ES-I3 (cell line): ENCODE results near the gene KCNG4.

Experiments used
- H3K36me3 ChIP-seq: 2 replicates; pipeline ENCODE4 v1.6.1; 2013; ENCODE audit warnings: mild to moderate bottlenecking, low read length, control low read depth, moderate library complexity; ENCODE audit not compliant: insufficient read depth
- H3K4me1 ChIP-seq: 2 replicates; pipeline ENCODE4 v1.6.1; 2013; ENCODE audit warnings: mild to moderate bottlenecking, control low read depth, low read length; ENCODE audit not compliant: insufficient read depth
- H3K9ac ChIP-seq: 2 replicates; pipeline ENCODE4 v1.6.1; 2013; ENCODE audit warnings: low read depth, mild to moderate bottlenecking, low read length, moderate library complexity
- H3K9me3 ChIP-seq: 2 replicates; pipeline ENCODE4 v1.6.1; 2013; ENCODE audit warnings: mild to moderate bottlenecking, low read length, moderate library complexity; ENCODE audit not compliant: control insufficient read depth, insufficient read depth

Gene KCNG4

DNA sequence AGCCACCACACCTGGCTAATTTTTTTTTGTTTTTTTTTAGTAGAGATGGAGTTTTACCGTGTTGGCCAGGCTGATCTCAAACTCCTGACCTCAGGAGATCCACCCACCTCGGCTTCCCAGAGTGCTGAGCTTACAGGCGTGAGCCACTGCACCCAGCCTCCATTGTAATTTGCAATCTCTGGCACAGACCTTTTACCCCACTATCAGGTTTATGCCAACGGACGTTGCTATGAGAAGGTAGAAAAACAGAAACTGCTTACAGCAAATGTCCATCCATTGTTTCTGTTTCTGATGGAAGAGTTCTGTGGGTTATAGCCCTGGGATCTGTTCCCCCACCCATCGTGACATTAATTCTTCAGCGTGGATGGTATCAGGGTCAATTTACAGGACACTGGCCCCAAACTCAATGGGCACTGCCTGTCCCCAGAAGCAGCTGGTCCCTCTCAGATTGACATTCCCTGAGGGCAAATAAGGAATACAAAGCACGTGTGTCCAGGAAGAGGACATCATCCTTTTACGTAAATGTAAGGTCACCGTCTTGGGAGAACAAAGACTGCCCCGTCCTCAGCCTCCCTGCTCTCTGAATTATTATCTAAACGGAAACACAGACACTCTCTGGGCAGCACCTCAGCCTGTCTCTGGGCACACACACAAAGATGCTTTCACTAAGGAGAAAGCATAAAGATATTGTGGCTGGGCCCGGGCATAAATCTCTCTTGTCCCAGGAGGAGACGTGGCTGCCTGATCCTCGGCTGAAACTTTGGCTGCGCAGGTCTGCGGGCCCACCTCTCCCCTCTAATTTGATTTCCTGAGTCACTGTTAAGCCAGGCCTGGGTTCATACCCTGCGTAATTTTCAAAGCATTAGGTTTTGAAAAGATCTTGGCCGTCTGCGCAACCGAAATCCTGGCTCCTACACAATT, 5.2 kb downstream of the KCNG4 start:
- no peaks in the 10 kb centered on the region; the same call in 1 of the 2 replicates for H3K4me1 ChIP-seq
- H3K36me3 ChIP-seq, result no peaks in the 10 kb centered on the region
- no peaks in the 10 kb centered on the region for H3K9me3 ChIP-seq
- H3K9ac ChIP-seq, result no peak overlapping the region

DNA sequence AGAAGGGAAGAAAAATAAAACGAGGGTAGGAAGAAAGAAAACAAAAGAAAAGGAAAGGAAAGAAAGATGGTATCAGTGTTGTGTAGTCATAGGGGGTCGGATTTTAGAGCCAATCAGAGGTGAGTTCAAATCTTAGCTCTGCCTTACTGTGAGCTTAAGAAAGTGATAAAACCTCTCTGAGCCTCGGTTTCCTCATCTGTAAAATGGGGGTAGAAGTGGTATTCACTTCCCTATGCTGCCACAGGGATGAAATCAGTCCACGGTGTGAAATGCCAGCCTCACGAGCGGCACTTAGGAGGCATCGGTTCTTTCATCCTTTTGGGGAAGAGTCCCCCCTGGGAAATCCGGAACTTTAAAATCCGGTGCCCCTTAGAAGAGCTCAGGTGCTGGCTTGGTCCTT, 6.1 kb downstream of the KCNG4 start:
- Histone ChIP-seq H3K4me1 (no peaks in the 10 kb centered on the region; the same call in 1 of the 2 replicates), H3K36me3 (no peaks in the 10 kb centered on the region), H3K9ac (no peak overlapping the region), H3K9me3 (no peaks in the 10 kb centered on the region)

DNA sequence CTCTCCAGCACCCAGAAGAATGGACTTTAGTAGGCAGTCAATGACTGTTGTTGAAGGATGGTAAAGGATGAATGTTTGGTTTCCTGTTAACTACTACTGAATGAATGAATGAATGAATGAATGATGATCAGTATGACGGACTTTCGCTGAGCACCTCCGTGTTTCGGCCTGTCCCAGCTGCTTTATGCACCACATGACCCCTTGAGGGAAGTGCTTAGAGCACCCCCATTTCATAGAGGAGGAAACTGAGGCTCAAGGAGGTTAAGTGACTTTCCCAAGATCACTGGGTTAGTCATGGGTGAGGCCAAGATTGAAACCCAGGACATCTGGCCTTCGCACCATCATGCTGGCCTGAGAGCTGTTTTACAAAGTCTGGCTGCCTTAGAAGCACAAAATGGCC, 6.8 kb downstream of the KCNG4 start:
- H3K9me3 ChIP-seq, result no peaks in the 10 kb centered on the region
- H3K9ac ChIP-seq, result no peak overlapping the region
- H3K36me3 ChIP-seq, result no peaks in the 10 kb centered on the region
- H3K4me1 ChIP-seq, result peaks cover 1% of the 10 kb centered on the region; the same call in 1 of the 2 replicates

DNA sequence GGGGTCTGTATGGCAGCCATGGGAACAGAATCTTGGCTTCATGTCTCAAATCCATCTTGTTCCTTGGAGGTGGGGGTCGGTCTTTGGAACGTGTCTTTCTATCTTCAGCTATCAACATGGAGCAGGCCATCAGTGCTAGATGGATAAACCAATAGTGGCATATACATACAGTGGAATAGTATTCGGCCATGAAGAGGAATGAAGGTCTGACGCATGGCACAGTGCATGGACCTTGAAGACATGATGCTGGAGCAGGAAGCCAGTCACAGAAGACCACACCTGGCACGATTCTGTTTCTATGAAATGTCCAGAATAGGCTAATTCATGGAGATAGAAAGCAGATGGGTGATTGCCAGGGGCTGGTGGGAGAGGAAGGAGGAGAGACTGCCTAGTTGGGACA, 7.8 kb downstream of the KCNG4 start:
- Histone ChIP-seq H3K4me1 (peaks cover 6% of the 10 kb centered on the region), H3K36me3 (no peaks in the 10 kb centered on the region), H3K9ac (no peak overlapping the region), H3K9me3 (no peaks in the 10 kb centered on the region)

- H3K36me3 ChIP-seq, result no peaks in the 10 kb centered on the region
- no peak overlapping the region for H3K9ac ChIP-seq
Observed at GRCh38 chr16:84229471-84229870, 10.3 kb downstream of the KCNG4 start.

GRCh38 chr16:84228256-84228838, 11.5 kb downstream of the KCNG4 start:
- Histone ChIP-seq H3K36me3 (no peaks in the 10 kb centered on the region), H3K9ac (no peak overlapping the region), H3K9me3 (no peaks in the 10 kb centered on the region), H3K4me1 (peaks cover 12% of the 10 kb centered on the region)

More at GRCh38 chr16:84229471-84229870, 10.3 kb downstream of the KCNG4 start:
- H3K4me1 ChIP-seq, result peaks cover 12% of the 10 kb centered on the region
- no peaks in the 10 kb centered on the region for H3K9me3 ChIP-seq

GRCh38 chr16:84227548-84227947, 12.3 kb downstream of the KCNG4 start:
- H3K4me1 ChIP-seq, result peaks cover 12% of the 10 kb centered on the region
- no peak overlapping the region for H3K9ac ChIP-seq
- H3K36me3 ChIP-seq, result no peaks in the 10 kb centered on the region

DNA sequence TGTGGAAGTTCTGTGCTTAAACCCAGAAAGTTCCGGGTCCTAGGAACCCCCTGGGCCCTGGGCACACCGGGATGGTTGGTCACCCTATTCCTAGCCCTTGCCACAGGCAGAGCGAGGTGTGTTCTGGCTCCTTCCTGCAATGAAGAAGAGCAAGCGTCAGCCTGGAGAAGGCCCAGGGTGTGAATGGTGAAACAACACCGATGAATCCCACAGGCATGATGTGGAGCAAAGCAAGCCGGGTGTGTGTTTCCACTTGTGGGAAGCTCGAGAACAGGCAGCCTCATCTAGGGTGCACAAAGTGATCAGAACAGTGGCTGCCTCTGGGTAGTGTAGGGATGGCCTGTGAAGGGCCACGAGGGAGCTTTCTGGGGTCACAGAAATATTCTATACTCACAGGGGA, 13.8 kb downstream of the KCNG4 start:
- no peak overlapping the region for H3K9ac ChIP-seq

More at GRCh38 chr16:84227548-84227947, 12.3 kb downstream of the KCNG4 start:
- H3K9me3 ChIP-seq, result no peaks in the 10 kb centered on the region

GRCh38 chr16:84225571-84225970, 14.2 kb downstream of the KCNG4 start:
- Histone ChIP-seq H3K9me3 (no peaks in the 10 kb centered on the region), H3K4me1 (peaks cover 12% of the 10 kb centered on the region), H3K9ac (no peak overlapping the region), H3K36me3 (no peaks in the 10 kb centered on the region)

More for the DNA sequence above, 13.8 kb downstream of the KCNG4 start:
- peaks cover 12% of the 10 kb centered on the region for H3K4me1 ChIP-seq
- no peaks in the 10 kb centered on the region for H3K36me3 ChIP-seq
- no peaks in the 10 kb centered on the region for H3K9me3 ChIP-seq

- Histone ChIP-seq H3K9ac (no peak overlapping the region), H3K4me1 (peaks cover 12% of the 10 kb centered on the region), H3K36me3 (no peaks in the 10 kb centered on the region), H3K9me3 (no peaks in the 10 kb centered on the region)
Observed at GRCh38 chr16:84225126-84225525, 14.7 kb downstream of the KCNG4 start.

DNA sequence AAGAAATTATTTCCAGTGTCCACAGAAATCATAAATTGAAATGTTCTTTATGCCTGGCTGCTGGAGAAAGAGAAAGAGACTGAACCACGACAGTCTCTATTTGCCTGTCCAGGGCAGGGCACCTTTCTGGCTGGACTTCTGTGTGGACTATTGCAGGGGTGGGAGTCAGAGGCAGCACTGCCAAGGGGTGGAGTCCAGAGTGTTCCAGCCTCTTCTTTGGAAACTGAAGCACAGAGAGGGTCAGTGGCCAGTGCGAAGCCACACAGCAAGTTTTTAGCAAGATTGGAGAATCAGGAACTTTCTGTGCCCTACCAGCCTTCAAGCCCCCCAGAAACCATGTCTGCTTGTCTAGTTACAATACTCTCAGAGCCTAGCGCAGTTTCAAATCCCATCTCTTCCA, 15.3 kb downstream of the KCNG4 start:
- H3K36me3 ChIP-seq, result no peaks in the 10 kb centered on the region
- no peak overlapping the region for H3K9ac ChIP-seq
- H3K9me3 ChIP-seq, result no peaks in the 10 kb centered on the region
- H3K4me1 ChIP-seq, result peaks cover 12% of the 10 kb centered on the region

DNA sequence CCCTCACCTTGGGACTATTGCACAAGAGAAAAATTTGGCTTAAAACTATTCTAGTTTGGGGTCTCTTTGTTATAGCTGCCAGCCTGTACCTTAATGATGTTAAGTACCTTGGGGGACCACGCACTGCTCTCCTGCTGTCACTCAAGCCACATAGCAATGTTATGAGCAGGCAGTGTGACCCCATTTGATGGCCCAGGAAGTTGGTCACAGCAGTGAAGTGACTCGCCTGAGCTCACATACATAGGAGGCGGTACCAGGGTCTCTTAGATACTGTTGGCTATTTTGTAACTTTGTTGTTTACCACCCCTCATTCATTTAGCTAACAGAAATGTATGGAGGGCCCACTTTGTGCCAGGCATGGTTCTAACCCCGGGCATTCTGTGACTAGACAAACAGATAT, 16.4 kb downstream of the KCNG4 start:
- H3K9ac ChIP-seq, result no peak overlapping the region
- peaks cover 12% of the 10 kb centered on the region for H3K4me1 ChIP-seq
- no peaks in the 10 kb centered on the region for H3K36me3 ChIP-seq
- H3K9me3 ChIP-seq, result no peaks in the 10 kb centered on the region

DNA sequence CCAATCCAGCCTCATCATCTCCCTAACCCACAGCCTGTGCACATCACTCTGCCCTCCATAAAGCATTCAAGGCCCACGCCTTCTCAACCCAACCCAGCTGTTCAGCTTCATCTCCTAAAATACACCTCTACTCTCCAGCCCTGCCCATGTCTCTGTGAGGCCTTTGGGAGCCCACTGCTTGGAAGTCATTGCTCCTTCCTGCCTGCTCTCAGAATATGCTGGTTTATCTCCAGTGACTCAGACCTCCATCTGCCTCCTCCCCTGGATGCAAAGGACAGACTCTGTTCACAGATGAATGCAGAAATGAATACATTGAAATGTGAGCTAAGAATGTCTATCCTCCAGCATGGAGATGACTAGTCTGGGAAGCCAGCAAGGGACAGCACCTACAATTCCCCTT, 19.0 kb downstream of the KCNG4 start:
- Histone ChIP-seq H3K9me3 (no peaks in the 10 kb centered on the region), H3K9ac (no peak overlapping the region), H3K36me3 (no peaks in the 10 kb centered on the region), H3K4me1 (0 out of 2 replicates have a peak, but pooled peaks cover 3% of the 10 kb centered on the region)

GRCh38 chr16:84218956-84219355, 20.9 kb downstream of the KCNG4 start:
- H3K9ac ChIP-seq, result no peak overlapping the region
- H3K36me3 ChIP-seq, result no peaks in the 10 kb centered on the region
- no peaks in the 10 kb centered on the region for H3K9me3 ChIP-seq
- no peaks in the 10 kb centered on the region for H3K4me1 ChIP-seq
